ENCODE measurements around the gene PACRG. TPM values are rescaled to one million over a fixed set of nuclear protein-coding genes. Genes with fewer than 3 reads are reported as not detected.

The PACRG gene
- total and polyA plus RNA-seq, 9 donors, result 1.2 to 2.7 (median 1.9) TPM

- peaks cover 54% of the 10 kb centered on the region for H3K4me1 ChIP-seq (ENCODE audit: control insufficient read depth, insufficient read depth, low read length)
- H3K9me3 ChIP-seq (replicated peaks; ENCODE audit: control insufficient read depth, low read depth, low read length), result no peaks in the 10 kb centered on the region
- H3K4me3 ChIP-seq (ENCODE audit: low read length), result no peak overlapping the region
- no peak overlapping the region for H3K27ac ChIP-seq (ENCODE audit: low read length)
- DNase-seq, result peak; percentile 43
- 77% methylated on average over 7 of the region's 8 CpGs for WGBS (ENCODE audit: insufficient coverage)
- no peaks in the 10 kb centered on the region for H3K27me3 ChIP-seq (ENCODE audit: control insufficient read depth, insufficient read depth, low read length)
- H3K36me3 ChIP-seq (ENCODE audit: control insufficient read depth, insufficient read depth, low read length), result no peaks in the 10 kb centered on the region
These were observed 616.6 kb downstream of the PACRG start for GRCh38 chr6:163344411-163344810.

- Histone ChIP-seq H3K27ac (ENCODE audit: low read length) (peak overlapping the region; percentile 90), H3K4me3 (ENCODE audit: low read length) (no peak overlapping the region), H3K27me3 (ENCODE audit: control insufficient read depth, insufficient read depth, low read length) (no peaks in the 10 kb centered on the region), H3K36me3 (ENCODE audit: control insufficient read depth, insufficient read depth, low read length) (no peaks in the 10 kb centered on the region), H3K9me3 (replicated peaks; ENCODE audit: control insufficient read depth, low read depth, low read length) (no peaks in the 10 kb centered on the region), H3K4me1 (ENCODE audit: control insufficient read depth, insufficient read depth, low read length) (peaks cover 55% of the 10 kb centered on the region)
- WGBS (ENCODE audit: insufficient coverage), result 89% methylated on average over 2 of the region's 8 CpGs
- no peak for DNase-seq
These were observed 618.2 kb downstream of the PACRG start for GRCh38 chr6:163345931-163346330.

GRCh38 chr6:163346497-163346961 is 618.8 kb downstream of the PACRG start:
- Histone ChIP-seq H3K9me3 (replicated peaks; ENCODE audit: control insufficient read depth, low read depth, low read length) (no peaks in the 10 kb centered on the region), H3K27ac (ENCODE audit: low read length) (peak overlapping the region; percentile 90), H3K4me3 (ENCODE audit: low read length) (no peak overlapping the region), H3K36me3 (ENCODE audit: control insufficient read depth, insufficient read depth, low read length) (no peaks in the 10 kb centered on the region), H3K27me3 (ENCODE audit: control insufficient read depth, insufficient read depth, low read length) (no peaks in the 10 kb centered on the region), H3K4me1 (ENCODE audit: control insufficient read depth, insufficient read depth, low read length) (peaks cover 55% of the 10 kb centered on the region)
- peak; percentile 63 for DNase-seq
- 56% methylated on average over 16 of the region's 16 CpGs for WGBS (ENCODE audit: insufficient coverage)

GRCh38 chr6:163347021-163347446 is 619.3 kb downstream of the PACRG start:
- WGBS (ENCODE audit: insufficient coverage), result 73% methylated on average over 4 of the region's 12 CpGs
- H3K27me3 ChIP-seq (ENCODE audit: control insufficient read depth, insufficient read depth, low read length), result no peaks in the 10 kb centered on the region
- H3K9me3 ChIP-seq (replicated peaks; ENCODE audit: control insufficient read depth, low read depth, low read length), result no peaks in the 10 kb centered on the region
- no peak overlapping the region for H3K4me3 ChIP-seq (ENCODE audit: low read length)
- peaks cover 50% of the 10 kb centered on the region for H3K4me1 ChIP-seq (ENCODE audit: control insufficient read depth, insufficient read depth, low read length)
- H3K27ac ChIP-seq (ENCODE audit: low read length), result peak overlapping the region; percentile 90
- DNase-seq, result peak; percentile 77
- H3K36me3 ChIP-seq (ENCODE audit: control insufficient read depth, insufficient read depth, low read length), result no peaks in the 10 kb centered on the region

- no peaks in the 10 kb centered on the region for H3K9me3 ChIP-seq (replicated peaks; ENCODE audit: control insufficient read depth, low read depth, low read length)
- no peak overlapping the region for H3K4me3 ChIP-seq (ENCODE audit: low read length)
- DNase-seq, result no peak
- H3K27ac ChIP-seq (ENCODE audit: low read length), result no peak overlapping the region
- H3K4me1 ChIP-seq (ENCODE audit: control insufficient read depth, insufficient read depth, low read length), result peaks cover 46% of the 10 kb centered on the region
- H3K27me3 ChIP-seq (ENCODE audit: control insufficient read depth, insufficient read depth, low read length), result no peaks in the 10 kb centered on the region
- WGBS (ENCODE audit: insufficient coverage), result 85% methylated on average over 7 of the region's 9 CpGs
- H3K36me3 ChIP-seq (ENCODE audit: control insufficient read depth, insufficient read depth, low read length), result no peaks in the 10 kb centered on the region
These were observed 621.3 kb downstream of the PACRG start for GRCh38 chr6:163348789-163349680.

- DNase-seq, result no peak
- no peak overlapping the region for H3K27ac ChIP-seq (ENCODE audit: low read length)
- no peaks in the 10 kb centered on the region for H3K27me3 ChIP-seq (ENCODE audit: control insufficient read depth, insufficient read depth, low read length)
- no peaks in the 10 kb centered on the region for H3K9me3 ChIP-seq (replicated peaks; ENCODE audit: control insufficient read depth, low read depth, low read length)
- 90% methylated on average over 8 of the region's 8 CpGs for WGBS (ENCODE audit: insufficient coverage)
- H3K4me3 ChIP-seq (ENCODE audit: low read length), result no peak overlapping the region
- H3K4me1 ChIP-seq (ENCODE audit: control insufficient read depth, insufficient read depth, low read length), result peaks cover 50% of the 10 kb centered on the region
- H3K36me3 ChIP-seq (ENCODE audit: control insufficient read depth, insufficient read depth, low read length), result no peaks in the 10 kb centered on the region
These were observed 621.9 kb downstream of the PACRG start for GRCh38 chr6:163349696-163350095.

GRCh38 chr6:163351013-163351412 is 623.2 kb downstream of the PACRG start:
- Histone ChIP-seq H3K9me3 (replicated peaks; ENCODE audit: control insufficient read depth, low read depth, low read length) (no peaks in the 10 kb centered on the region), H3K4me1 (ENCODE audit: control insufficient read depth, insufficient read depth, low read length) (peaks cover 52% of the 10 kb centered on the region), H3K4me3 (ENCODE audit: low read length) (no peak overlapping the region), H3K27me3 (ENCODE audit: control insufficient read depth, insufficient read depth, low read length) (no peaks in the 10 kb centered on the region), H3K27ac (ENCODE audit: low read length) (no peak overlapping the region), H3K36me3 (ENCODE audit: control insufficient read depth, insufficient read depth, low read length) (no peaks in the 10 kb centered on the region)
- DNase-seq, result peak; percentile 62
- WGBS (ENCODE audit: insufficient coverage), result 34% methylated on average over 2 of the region's 6 CpGs

GRCh38 chr6:163352011-163352685 is 624.4 kb downstream of the PACRG start:
- Histone ChIP-seq H3K9me3 (replicated peaks; ENCODE audit: control insufficient read depth, low read depth, low read length) (no peaks in the 10 kb centered on the region), H3K27ac (ENCODE audit: low read length) (no peak overlapping the region), H3K4me1 (ENCODE audit: control insufficient read depth, insufficient read depth, low read length) (peaks cover 42% of the 10 kb centered on the region), H3K27me3 (ENCODE audit: control insufficient read depth, insufficient read depth, low read length) (no peaks in the 10 kb centered on the region), H3K36me3 (ENCODE audit: control insufficient read depth, insufficient read depth, low read length) (no peaks in the 10 kb centered on the region), H3K4me3 (ENCODE audit: low read length) (no peak overlapping the region)
- WGBS (ENCODE audit: insufficient coverage), result 20% methylated on average over 1 of the region's 16 CpGs
- no peak for DNase-seq

- no peaks in the 10 kb centered on the region for H3K36me3 ChIP-seq (ENCODE audit: control insufficient read depth, insufficient read depth, low read length)
- H3K9me3 ChIP-seq (replicated peaks; ENCODE audit: control insufficient read depth, low read depth, low read length), result no peaks in the 10 kb centered on the region
- H3K4me1 ChIP-seq (ENCODE audit: control insufficient read depth, insufficient read depth, low read length), result peaks cover 37% of the 10 kb centered on the region
- no peak overlapping the region for H3K27ac ChIP-seq (ENCODE audit: low read length)
- WGBS (ENCODE audit: insufficient coverage), result 81% methylated on average over 6 of the region's 7 CpGs
- no peaks in the 10 kb centered on the region for H3K27me3 ChIP-seq (ENCODE audit: control insufficient read depth, insufficient read depth, low read length)
- DNase-seq, result no peak
- H3K4me3 ChIP-seq (ENCODE audit: low read length), result no peak overlapping the region
These were observed 625.2 kb downstream of the PACRG start for GRCh38 chr6:163352966-163353365.

- Histone ChIP-seq H3K4me3 (ENCODE audit: low read length) (no peak overlapping the region), H3K36me3 (ENCODE audit: control insufficient read depth, insufficient read depth, low read length) (no peaks in the 10 kb centered on the region), H3K4me1 (ENCODE audit: control insufficient read depth, insufficient read depth, low read length) (peaks cover 40% of the 10 kb centered on the region), H3K27me3 (ENCODE audit: control insufficient read depth, insufficient read depth, low read length) (no peaks in the 10 kb centered on the region), H3K27ac (ENCODE audit: low read length) (peak overlapping the region; percentile 93), H3K9me3 (replicated peaks; ENCODE audit: control insufficient read depth, low read depth, low read length) (no peaks in the 10 kb centered on the region)
- peak; percentile 69 for DNase-seq
- 63% methylated on average over 5 of the region's 8 CpGs for WGBS (ENCODE audit: insufficient coverage)
These were observed 626.3 kb downstream of the PACRG start for GRCh38 chr6:163354085-163354484.

All from muscle of leg (tissue), 11 donors.